Kidney (tissue), 14 donors: Measurements from ENCODE around the gene GRK1. TPM values are rescaled to one million over a fixed set of nuclear protein-coding genes. Genes with fewer than 3 reads are reported as not detected.

Experiments used
- DNase-seq, 5 donors: peaks; one replicate each; pipeline ENCODE4 v3.0.0-alpha.2; 2013 to 2020
- FAIRE-seq: peaks from 2 replicates; lab custom pipeline; 2012; peaks lifted over from hg19 to GRCh38; lab: Jason Lieb, UNC
- H3K27ac ChIP-seq, 2 donors: one replicate each; pipeline ENCODE4 v1.7.0; 2013; ENCODE audit warnings: low read depth in 2 of 2, low read length in 2 of 2, inconsistent platforms in 1 of 2
- H3K27me3 ChIP-seq: one replicate; pipeline ENCODE4 v1.7.1; 2013; ENCODE audit warnings: low read length, inconsistent platforms; ENCODE audit not compliant: control insufficient read depth, insufficient read depth
- H3K36me3 ChIP-seq, 3 donors: one replicate each; pipeline versions ENCODE4 v1.7.0 to v1.7.1; 2013; ENCODE audit warnings: low read length in 3 of 3, control low read depth in 1 of 3, inconsistent platforms in 1 of 3; ENCODE audit not compliant: insufficient read depth in 3 of 3, control insufficient read depth in 2 of 3
- H3K4me1 ChIP-seq, 3 donors: one replicate each; pipeline versions ENCODE4 v1.7.0 to v1.7.1; 2013; ENCODE audit warnings: low read length in 3 of 3, inconsistent platforms in 1 of 3, low read depth in 1 of 3; ENCODE audit not compliant: control insufficient read depth in 2 of 3, insufficient read depth in 2 of 3
- H3K4me3 ChIP-seq, 3 donors: one replicate each; pipeline versions ENCODE4 v1.7.0 to v1.8.1; 2013; ENCODE audit warnings: low read length in 3 of 3, control low read depth in 1 of 3, inconsistent platforms in 1 of 3
- H3K9ac ChIP-seq, 3 donors: one replicate each; pipeline versions ENCODE4 v1.7.0 to v1.7.1; 2013; ENCODE audit warnings: low read length in 3 of 3, control low read depth in 1 of 3, inconsistent platforms in 1 of 3
- H3K9me3 ChIP-seq, 3 donors: one replicate each; pipeline versions ENCODE4 v1.7.0 to v1.7.1; 2013; ENCODE audit warnings: low read length in 3 of 3, control low read depth in 1 of 3, inconsistent platforms in 1 of 3; ENCODE audit not compliant: control insufficient read depth in 2 of 3, insufficient read depth in 1 of 3
- CTCF ChIP-seq: IDR thresholded peaks from 3 replicates; pipeline ENCODE4 v1.5.1; 2012; ENCODE audit warnings: mild to moderate bottlenecking, moderate library complexity, borderline replicate concordance; ENCODE audit not compliant: insufficient read depth; ENCODE audit errors: extremely low read depth
- intact Hi-C: fragments of 100-400 bp; cut with DNase I; formaldehyde crosslinking; loops from one replicate; pipeline ENCODE4 v1.11.1; 2022
- polyA plus RNA-seq: library from polyadenylated mRNA; stranded (reverse); fragments of 350-450 nt; fragmentation: Illumina TruSeq; extraction: RNeasy Lipid Tissue Mini Kit (QIAGEN cat#74804); gene quantifications from one replicate; pipeline ENCODE4 v1.2.3, GENCODE V29; 2014; ENCODE audit warnings: low read depth, low replicate concordance; ENCODE audit not compliant: insufficient read depth
- total RNA-seq: library from RNA; stranded (reverse); fragmentation: NEBNext Ultra II Directional; extraction: Animal tissue kit (Norgen Biotek cat#: 25700); gene quantifications from one replicate; pipeline ENCODE4 v1.2.1, GENCODE V29; 2021
- donor health status: control.
- donor health status: control.
- donor health status: control.
- donor health status: control.
- donor health status: control.
- donor health status: DM: yes; HTN: yes; CAD: no.
- donor health status: Normal renal cell carcinoma (clear cell type).

Gene GRK1
- total and polyA plus RNA-seq, 2 donors from 2014 or later, result not detected

GRCh38 chr13:113774177-113775107 is 107.4 kb downstream of the GRK1 start:
- Histone ChIP-seq H3K4me3 (peak overlapping the region in 1 of 3 donors; percentile 33), H3K27me3 (no peaks in the 10 kb centered on the region), H3K9ac (no peak overlapping the region), H3K27ac (no peak overlapping the region), H3K9me3 (no peaks in the 10 kb centered on the region), H3K4me1 (peaks cover 0 to 9% (median 0%) of the 10 kb centered on the region in 3 donors), H3K36me3 (no peaks in the 10 kb centered on the region)
- FAIRE-seq (no peak), DNase-seq (peak in 1 of 5 donors; percentile 6)
- intact Hi-C loops, result no loop called here
- TF ChIP-seq CTCF, result no peak

- intact Hi-C loops, result no loop called here
- Histone ChIP-seq H3K9ac (no peak overlapping the region), H3K4me3 (no peak overlapping the region), H3K27me3 (no peaks in the 10 kb centered on the region), H3K27ac (no peak overlapping the region), H3K9me3 (no peaks in the 10 kb centered on the region), H3K4me1 (peaks cover 0 to 9% (median 0%) of the 10 kb centered on the region in 3 donors), H3K36me3 (no peaks in the 10 kb centered on the region)
- no peak for TF ChIP-seq CTCF
- DNase-seq, result peak in 1 of 5 donors; percentile 23
- FAIRE-seq, result no peak
These were observed 108.6 kb downstream of the GRK1 start for GRCh38 chr13:113775451-113776145.

- H3K4me3 ChIP-seq, result no peak overlapping the region
- no peak overlapping the region for H3K27ac ChIP-seq
- H3K27me3 ChIP-seq, result no peaks in the 10 kb centered on the region
- no peaks in the 10 kb centered on the region for H3K9me3 ChIP-seq
- no peak for TF ChIP-seq CTCF
- intact Hi-C loops, result no loop called here
- H3K36me3 ChIP-seq, result no peaks in the 10 kb centered on the region
- no peak for FAIRE-seq
- H3K9ac ChIP-seq, result no peak overlapping the region
- peak in 1 of 5 donors; percentile 40 for DNase-seq
- peaks cover 0 to 9% (median 0%) of the 10 kb centered on the region in 3 donors for H3K4me1 ChIP-seq
These were observed 109.5 kb downstream of the GRK1 start for GRCh38 chr13:113776231-113777125.
